Right cardiac atrium (tissue), 5 donors: ENCODE data around the gene RHOD. TPM values are rescaled to one million over a fixed set of nuclear protein-coding genes. Genes with fewer than 3 reads are reported as not detected.
A peak's percentile ranks its signal among the peaks of the same experiment; 100 is the strongest.

Source experiments
- ATAC-seq, 2 donors: fragments of 200-7000 bp; cut with Tn5 transposase; one replicate each; pipeline versions ENCODE4 v1.8.0 to v1.9.1; 2020; ENCODE audit warnings: moderate library complexity in 2 of 2, mild to moderate bottlenecking in 1 of 2
- DNase-seq, 3 donors: peaks; one replicate each; pipeline ENCODE4 v3.0.0-alpha.2; 2020
- H3K27ac ChIP-seq: one replicate; pipeline ENCODE4 v1.5.1; 2013; ENCODE audit warnings: mild to moderate bottlenecking, low read length, control low read depth, moderate library complexity
- H3K27me3 ChIP-seq: one replicate; pipeline ENCODE4 v1.6.1; 2013; ENCODE audit not compliant: control insufficient read depth, insufficient read depth
- H3K4me1 ChIP-seq: one replicate; pipeline ENCODE4 v1.6.1; 2013; ENCODE audit warnings: low read length; ENCODE audit not compliant: control insufficient read depth, insufficient read depth
- H3K4me3 ChIP-seq: one replicate; pipeline ENCODE4 v1.5.1; 2013; ENCODE audit warnings: low read length, control low read depth
- H3K9me3 ChIP-seq: one replicate; pipeline ENCODE4 v1.6.1; 2013; ENCODE audit warnings: low read length; ENCODE audit not compliant: control insufficient read depth
- WGBS: extraction: QIAGEN DNeasy Blood & Tissue Kit; methylation state at CpG from one replicate; pipeline ENCODE4 v1.1.7; 2013; 5-methylcytosine and 5-hydroxymethylcytosine counted together
- intact Hi-C, 4 donors: fragments of 100-400 bp; cut with DNase I; formaldehyde crosslinking; loops; one replicate each; pipeline versions ENCODE4 v1.11.0 to v1.14.0; 2022 to 2023
- polyA plus RNA-seq: library from polyadenylated mRNA; stranded (reverse); fragments of 200-250 nt; gene quantifications from one replicate; pipeline ENCODE4 v1.2.3, GENCODE V29; 2013
- total RNA-seq, 4 donors: library from RNA; stranded (reverse); fragmentation: NEBNext Ultra II Directional; extraction: Animal tissue kit (Norgen Biotek cat#: 25700); gene quantifications; one replicate each; pipeline ENCODE4 v1.2.1, GENCODE V29; 2021
- donor health status: healthy with polysubstance abuse.
- donor health status: DM: no; HTN: yes; CAD: no.
- donor health status: DM: no; HTN: no; CAD: no.
- donor health status: DM: no; HTN: yes; CAD: no; lungs with severe emphysema.
- donor health status: DM: yes; HTN: yes; CAD: no.

The RHOD gene
- total and polyA plus RNA-seq, 5 donors = 34.2 to 65.2 (median 45.5) TPM

GRCh38 chr11:67050139-67050538, 6.5 kb upstream of the RHOD start:
- H3K4me1 ChIP-seq = no peaks in the 10 kb centered on the region
- H3K27me3 ChIP-seq = no peaks in the 10 kb centered on the region
- H3K9me3 ChIP-seq = no peaks in the 10 kb centered on the region
- H3K4me3 ChIP-seq = no peak overlapping the region
- no peak overlapping the region for H3K27ac ChIP-seq
- 94% methylated on average over 3 of the region's 3 CpGs for WGBS
- ATAC-seq (no peak), DNase-seq (no peak)
- intact Hi-C loops = no loop called here

DNA sequence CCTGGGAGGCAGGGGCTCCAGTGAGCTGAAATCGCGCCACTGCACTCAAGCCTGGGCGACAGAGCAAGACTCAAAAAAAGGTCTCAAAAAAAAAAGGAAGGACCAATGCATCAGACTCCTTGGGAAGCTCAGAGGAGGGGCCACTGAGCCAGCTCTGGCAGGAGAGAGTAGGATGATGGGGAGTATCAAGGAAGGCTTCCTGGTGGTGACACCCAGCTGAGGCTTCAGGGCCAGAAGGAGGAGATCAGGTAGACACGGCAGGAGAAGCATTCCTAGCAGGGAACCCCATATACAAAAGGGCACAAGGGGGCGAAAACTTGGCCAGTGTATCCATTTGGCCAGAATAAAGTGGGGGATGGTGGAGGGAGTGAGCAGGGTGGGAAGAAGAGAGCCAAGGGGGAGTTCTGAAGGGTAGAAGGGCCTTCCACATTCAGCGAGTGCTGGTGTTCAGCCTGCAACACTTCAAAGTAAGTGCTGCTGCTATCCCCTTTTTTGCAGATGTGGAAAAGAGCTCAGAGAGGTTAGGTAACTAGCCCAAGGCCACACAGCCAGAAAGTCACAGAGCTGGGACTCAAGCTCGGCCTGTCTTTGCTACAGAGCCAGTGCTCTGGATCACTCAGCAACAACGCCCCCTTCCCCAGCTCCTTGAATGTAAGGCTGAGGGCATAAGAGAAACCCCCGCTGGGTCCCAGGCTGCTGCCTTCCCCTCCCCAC, 5.3 kb upstream of the RHOD start:
- WGBS = 89% methylated on average over 9 of the region's 9 CpGs
- no peaks in the 10 kb centered on the region for H3K4me1 ChIP-seq
- H3K4me3 ChIP-seq = no peak overlapping the region
- intact Hi-C loops = no loop called here
- ATAC-seq (no peak), DNase-seq (peak in 1 of 3 donors; percentile 1)
- no peak overlapping the region for H3K27ac ChIP-seq
- no peaks in the 10 kb centered on the region for H3K9me3 ChIP-seq
- H3K27me3 ChIP-seq = no peaks in the 10 kb centered on the region

DNA sequence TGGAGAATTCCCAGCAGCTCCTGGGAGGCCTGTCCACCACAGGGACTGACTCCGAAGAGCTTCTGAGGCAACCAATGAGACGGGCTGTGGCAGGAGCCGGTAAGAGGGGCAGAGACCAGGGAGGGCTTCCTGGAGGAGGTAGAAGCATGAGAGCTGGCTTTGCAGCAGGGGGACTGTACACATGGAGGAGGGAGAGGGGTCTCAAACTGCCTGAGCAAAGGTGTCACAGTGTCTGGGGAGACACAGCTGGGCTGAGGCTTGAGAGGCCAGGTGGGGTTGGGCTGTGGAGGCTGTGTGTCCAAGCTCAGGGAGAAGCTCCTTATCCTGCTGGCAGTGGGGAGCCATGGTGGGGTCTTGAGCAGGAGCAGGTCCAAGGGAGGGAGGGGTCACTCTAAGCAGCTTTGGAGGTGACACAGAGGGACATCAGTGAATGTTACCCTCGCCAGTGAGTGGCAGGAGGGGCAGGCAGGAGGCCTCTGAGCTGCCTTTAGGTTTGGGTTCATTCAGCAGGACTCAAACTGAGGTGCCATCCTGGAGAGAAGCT, 4.6 kb upstream of the RHOD start:
- DNase-seq (peak in 1 of 3 donors; percentile 9), ATAC-seq (no peak)
- Histone ChIP-seq H3K27me3 (no peaks in the 10 kb centered on the region), H3K9me3 (no peaks in the 10 kb centered on the region), H3K27ac (no peak overlapping the region), H3K4me1 (no peaks in the 10 kb centered on the region), H3K4me3 (no peak overlapping the region)
- 84% methylated on average over 4 of the region's 4 CpGs for WGBS
- intact Hi-C loops = no loop called here

DNA sequence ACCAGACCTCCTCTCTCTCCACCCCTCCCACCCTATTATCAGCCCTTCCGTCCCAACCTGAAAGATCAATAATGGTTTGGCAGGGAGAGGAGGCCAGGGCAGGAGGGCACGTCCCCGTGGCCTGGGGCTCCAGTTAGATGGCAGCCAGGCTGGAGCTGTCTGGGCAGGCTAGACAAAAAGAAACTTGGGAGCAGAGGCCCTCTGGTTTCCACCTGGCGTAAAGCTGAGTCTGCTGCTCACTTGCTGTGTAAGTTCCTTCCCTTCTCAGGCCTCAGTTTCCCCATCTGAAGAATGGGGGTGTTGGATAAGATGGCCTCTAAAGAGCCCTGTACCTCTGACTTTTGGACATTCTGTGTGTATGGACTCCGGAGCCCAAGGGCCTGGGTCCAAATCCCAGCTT, 3.8 kb upstream of the RHOD start:
- H3K4me3 ChIP-seq = no peak overlapping the region
- no peaks in the 10 kb centered on the region for H3K27me3 ChIP-seq
- 87% methylated on average over 5 of the region's 5 CpGs for WGBS
- H3K4me1 ChIP-seq = no peaks in the 10 kb centered on the region
- intact Hi-C loops = no loop called here
- H3K27ac ChIP-seq = no peak overlapping the region
- ATAC-seq (no peak), DNase-seq (peak in 1 of 3 donors; percentile 11)
- H3K9me3 ChIP-seq = no peaks in the 10 kb centered on the region

GRCh38 chr11:67053896-67054329, 2.7 kb upstream of the RHOD start:
- peak overlapping the region; percentile 61 for H3K27ac ChIP-seq

GRCh38 chr11:67054346-67054835, 2.3 kb upstream of the RHOD start:
- Histone ChIP-seq H3K27ac (peak overlapping the region; percentile 61), H3K27me3 (no peaks in the 10 kb centered on the region), H3K4me3 (no peak overlapping the region), H3K4me1 (no peaks in the 10 kb centered on the region), H3K9me3 (no peaks in the 10 kb centered on the region)
- WGBS = 57% methylated on average over 9 of the region's 9 CpGs
- ATAC-seq (peak; percentile 8 to 19), DNase-seq (peak in 2 of 3 donors; percentile 50 to 59)
- intact Hi-C loops = no loop called here

More at GRCh38 chr11:67053896-67054329, 2.7 kb upstream of the RHOD start:
- Histone ChIP-seq H3K4me1 (no peaks in the 10 kb centered on the region), H3K9me3 (no peaks in the 10 kb centered on the region), H3K27me3 (no peaks in the 10 kb centered on the region), H3K4me3 (no peak overlapping the region)
- ATAC-seq = peak; percentile 45 to 47
- intact Hi-C loops = no loop called here
- 23% methylated on average over 7 of the region's 7 CpGs for WGBS
- DNase-seq = peak in 1 of 3 donors; percentile 75

DNA sequence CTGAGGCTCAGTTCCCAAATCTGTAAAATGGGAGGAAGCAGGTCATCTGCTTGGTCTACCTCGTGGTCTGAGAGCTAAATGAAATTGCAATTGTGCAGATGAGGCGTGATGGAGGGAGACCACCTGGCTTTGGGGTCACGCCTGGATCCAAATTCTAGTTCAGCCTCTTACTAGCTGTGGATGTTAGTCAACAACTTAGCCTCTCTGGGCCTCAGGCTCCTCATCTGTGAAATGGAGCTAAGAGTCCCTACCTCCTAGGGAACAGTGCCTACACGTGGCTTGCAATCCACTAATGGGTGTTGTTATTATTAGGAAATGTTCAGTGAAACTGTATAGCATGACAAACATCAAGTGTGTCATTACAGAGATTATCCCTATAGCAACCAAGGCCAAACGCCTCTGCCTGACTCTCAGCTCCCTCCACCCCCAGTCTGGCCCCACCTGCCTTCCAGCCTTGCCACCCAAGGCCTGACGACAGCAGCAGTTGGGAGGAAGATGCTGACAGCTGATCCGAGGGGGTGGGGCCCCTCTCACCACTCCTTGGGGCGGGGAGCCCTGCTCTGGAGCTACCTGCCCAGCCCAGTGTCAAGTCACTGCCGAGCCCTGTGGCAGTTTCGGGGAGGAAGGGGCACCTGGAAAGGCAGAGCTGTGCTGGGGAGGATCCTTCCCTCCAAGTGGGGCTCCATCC, 1.7 kb upstream of the RHOD start:
- Histone ChIP-seq H3K27me3 (no peaks in the 10 kb centered on the region), H3K9me3 (no peaks in the 10 kb centered on the region), H3K4me3 (no peak overlapping the region), H3K4me1 (no peaks in the 10 kb centered on the region), H3K27ac (peak overlapping the region; percentile 61)
- DNase-seq (peak; percentile 65 to 89 (median 87)), ATAC-seq (peak; percentile 73 to 80)
- intact Hi-C loops = no loop called here
- WGBS = 52% methylated on average over 10 of the region's 10 CpGs

- H3K9me3 ChIP-seq = no peaks in the 10 kb centered on the region
- ATAC-seq (peak in 1 of 2 donors; percentile 10), DNase-seq (peak in 1 of 3 donors; percentile 40)
- 11% methylated on average over 17 of the region's 17 CpGs for WGBS
- H3K4me3 ChIP-seq = no peak overlapping the region
- no peaks in the 10 kb centered on the region for H3K4me1 ChIP-seq
- no peaks in the 10 kb centered on the region for H3K27me3 ChIP-seq
- H3K27ac ChIP-seq = no peak overlapping the region
- intact Hi-C loops = no loop called here
These were observed 835 bp upstream of the RHOD start for GRCh38 chr11:67055812-67056211.

GRCh38 chr11:67057205-67057672, 592 bp downstream of the RHOD start:
- ATAC-seq (peak; percentile 4 to 6), DNase-seq (peak in 1 of 3 donors; percentile 61)
- 35% methylated on average over 10 of the region's 10 CpGs for WGBS
- no peaks in the 10 kb centered on the region for H3K4me1 ChIP-seq
- intact Hi-C loops = no loop called here
- peak overlapping the region; percentile 61 for H3K27ac ChIP-seq
- peak overlapping the region; percentile 51 for H3K4me3 ChIP-seq
- H3K27me3 ChIP-seq = no peaks in the 10 kb centered on the region
- no peaks in the 10 kb centered on the region for H3K9me3 ChIP-seq

GRCh38 chr11:67058506-67058905, 1.9 kb downstream of the RHOD start:
- ATAC-seq (no peak), DNase-seq (no peak)
- Histone ChIP-seq H3K27me3 (no peaks in the 10 kb centered on the region), H3K4me1 (no peaks in the 10 kb centered on the region), H3K9me3 (no peaks in the 10 kb centered on the region), H3K27ac (no peak overlapping the region), H3K4me3 (no peak overlapping the region)
- WGBS = 77% methylated on average over 8 of the region's 8 CpGs
- intact Hi-C loops = no loop called here

DNA sequence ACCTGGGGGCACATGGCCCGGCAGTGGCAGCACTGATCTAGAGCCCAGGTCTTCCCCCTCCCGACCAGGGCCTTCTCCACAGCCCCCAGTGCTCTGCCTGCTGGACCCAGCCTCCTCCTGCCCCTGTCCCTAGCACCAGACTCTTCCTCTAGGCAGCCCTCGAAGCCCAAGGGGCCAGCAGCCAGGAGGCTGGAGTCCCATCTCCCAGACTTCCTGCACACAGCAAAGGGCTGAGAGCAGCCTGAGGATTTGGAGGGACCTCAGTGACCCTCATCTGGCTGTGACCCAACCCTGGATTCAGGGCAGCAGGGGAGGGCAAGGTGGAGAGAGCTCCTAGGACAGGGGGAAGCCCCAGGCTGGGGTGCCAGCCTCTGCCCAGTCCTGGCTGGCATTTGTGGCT, 3.0 kb downstream of the RHOD start:
- intact Hi-C loops = no loop called here
- Histone ChIP-seq H3K4me3 (no peak overlapping the region), H3K4me1 (no peaks in the 10 kb centered on the region), H3K27me3 (no peaks in the 10 kb centered on the region), H3K27ac (no peak overlapping the region), H3K9me3 (no peaks in the 10 kb centered on the region)
- DNase-seq (peak in 1 of 3 donors; percentile 35), ATAC-seq (no peak)
- 74% methylated on average over 3 of the region's 3 CpGs for WGBS
